OCI-LY7 (cell line): ENCODE measurements around the gene DCAF5.

Experiments used
- CTCF ChIP-seq: fragments of 200-600 bp; sonication (generic); conservative IDR thresholded peaks from 2 replicates; pipeline ENCODE4 v1.5.1; 2014; ENCODE audit warnings: mild to moderate bottlenecking, antibody characterized with exemption, low read length, moderate library complexity, mixed read lengths
- EZH2phosphoT487 ChIP-seq: fragments of 200-600 bp; sonication (generic); IDR thresholded peaks from 2 replicates; pipeline ENCODE4 v1.6.1; 2018; ENCODE audit warnings: low read depth, borderline replicate concordance, mild to moderate bottlenecking, mixed run types, antibody characterized with exemption, low read length, moderate library complexity, mixed read lengths

GRCh38 chr14:69183735-69184134 is 30.8 kb upstream of the DCAF5 start:
- TF ChIP-seq CTCF (no peak), EZH2phosphoT487 (no peak)
